ENCODE results near the gene LSM14B. TPM values are rescaled to one million over a fixed set of nuclear protein-coding genes. Genes with fewer than 3 reads are reported as not detected.

LSM14B gene
- total RNA-seq, 1 experiment from 2014 or later, result 51.8 TPM

DNA sequence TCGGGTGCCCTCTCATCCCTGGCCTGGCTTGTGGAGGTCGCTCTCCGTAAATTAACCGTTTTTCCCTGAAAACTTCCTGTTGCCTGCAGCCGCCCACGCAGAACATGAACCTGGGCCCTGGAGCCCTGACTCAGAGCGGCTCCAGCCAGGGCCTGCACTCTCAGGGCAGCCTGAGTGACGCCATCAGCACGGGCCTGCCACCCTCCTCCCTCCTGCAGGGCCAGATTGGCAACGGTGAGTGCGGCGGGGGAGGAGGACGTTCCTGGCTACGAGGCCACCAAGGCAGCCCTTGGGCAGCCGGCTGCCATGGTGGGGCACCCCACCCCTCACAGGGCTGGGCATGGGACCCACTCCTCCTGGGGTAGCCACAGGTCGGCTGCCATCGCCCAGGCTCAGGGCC lies 39.1 kb downstream of the LSM14B start:
- H3K4me3 ChIP-seq (ENCODE audit: low read length), result no peak overlapping the region
- ATAC-seq (no peak), DNase-seq (no peak)
- H3K36me3 ChIP-seq (ENCODE audit: low read depth, low read length), result peaks cover 23% of the 10 kb centered on the region
- peaks cover 7% of the 10 kb centered on the region for H4K20me1 ChIP-seq (ENCODE audit: low read length)
- no peak overlapping the region for H2AFZ ChIP-seq (ENCODE audit: low read length)
- ChIA-PET POLR2A (ENCODE audit: unreplicated experiment) (no interaction called here), CTCF (no interaction called here)
- no peak for TF ChIP-seq EZH2phosphoT487 (IDR thresholded peaks at IDR 0.05; ENCODE audit: borderline replicate concordance, low read length)
- TF ChIP-seq, protein P1, sequence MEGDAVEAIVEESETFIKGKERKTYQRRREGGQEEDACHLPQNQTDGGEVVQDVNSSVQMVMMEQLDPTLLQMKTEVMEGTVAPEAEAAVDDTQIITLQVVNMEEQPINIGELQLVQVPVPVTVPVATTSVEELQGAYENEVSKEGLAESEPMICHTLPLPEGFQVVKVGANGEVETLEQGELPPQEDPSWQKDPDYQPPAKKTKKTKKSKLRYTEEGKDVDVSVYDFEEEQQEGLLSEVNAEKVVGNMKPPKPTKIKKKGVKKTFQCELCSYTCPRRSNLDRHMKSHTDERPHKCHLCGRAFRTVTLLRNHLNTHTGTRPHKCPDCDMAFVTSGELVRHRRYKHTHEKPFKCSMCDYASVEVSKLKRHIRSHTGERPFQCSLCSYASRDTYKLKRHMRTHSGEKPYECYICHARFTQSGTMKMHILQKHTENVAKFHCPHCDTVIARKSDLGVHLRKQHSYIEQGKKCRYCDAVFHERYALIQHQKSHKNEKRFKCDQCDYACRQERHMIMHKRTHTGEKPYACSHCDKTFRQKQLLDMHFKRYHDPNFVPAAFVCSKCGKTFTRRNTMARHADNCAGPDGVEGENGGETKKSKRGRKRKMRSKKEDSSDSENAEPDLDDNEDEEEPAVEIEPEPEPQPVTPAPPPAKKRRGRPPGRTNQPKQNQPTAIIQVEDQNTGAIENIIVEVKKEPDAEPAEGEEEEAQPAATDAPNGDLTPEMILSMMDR (conservative IDR thresholded peaks at IDR 0.05; ENCODE audit: low read depth, low read length), result no peak
- no peak for TF ChIP-seq EZH2 (IDR thresholded peaks at IDR 0.05; ENCODE audit: low read length, unreplicated experiment)
- peaks cover 30% of the 10 kb centered on the region for H3K79me2 ChIP-seq (ENCODE audit: low read length)
- H3K9ac ChIP-seq (ENCODE audit: low read length), result no peak overlapping the region
- no peaks in the 10 kb centered on the region for H3K9me2 ChIP-seq (replicated peaks; ENCODE audit: low read length)
- H3K4me1 ChIP-seq (ENCODE audit: insufficient read depth, low read length), result peaks cover 17% of the 10 kb centered on the region
- no peak overlapping the region for H3K4me2 ChIP-seq (ENCODE audit: low read length)
- H3F3A ChIP-seq (ENCODE audit: low read length, unreplicated experiment), result no peaks in the 10 kb centered on the region
- no TSS peak for BruUV-seq (replicated peaks)
- H3K9me3 ChIP-seq (ENCODE audit: low read length), result no peaks in the 10 kb centered on the region
- H3K27me3 ChIP-seq (ENCODE audit: low read length), result no peaks in the 10 kb centered on the region
- H3K27ac ChIP-seq (ENCODE audit: low read length), result no peak overlapping the region
- intact Hi-C loops (cut with micrococcal nuclease), result no loop called here

DNA sequence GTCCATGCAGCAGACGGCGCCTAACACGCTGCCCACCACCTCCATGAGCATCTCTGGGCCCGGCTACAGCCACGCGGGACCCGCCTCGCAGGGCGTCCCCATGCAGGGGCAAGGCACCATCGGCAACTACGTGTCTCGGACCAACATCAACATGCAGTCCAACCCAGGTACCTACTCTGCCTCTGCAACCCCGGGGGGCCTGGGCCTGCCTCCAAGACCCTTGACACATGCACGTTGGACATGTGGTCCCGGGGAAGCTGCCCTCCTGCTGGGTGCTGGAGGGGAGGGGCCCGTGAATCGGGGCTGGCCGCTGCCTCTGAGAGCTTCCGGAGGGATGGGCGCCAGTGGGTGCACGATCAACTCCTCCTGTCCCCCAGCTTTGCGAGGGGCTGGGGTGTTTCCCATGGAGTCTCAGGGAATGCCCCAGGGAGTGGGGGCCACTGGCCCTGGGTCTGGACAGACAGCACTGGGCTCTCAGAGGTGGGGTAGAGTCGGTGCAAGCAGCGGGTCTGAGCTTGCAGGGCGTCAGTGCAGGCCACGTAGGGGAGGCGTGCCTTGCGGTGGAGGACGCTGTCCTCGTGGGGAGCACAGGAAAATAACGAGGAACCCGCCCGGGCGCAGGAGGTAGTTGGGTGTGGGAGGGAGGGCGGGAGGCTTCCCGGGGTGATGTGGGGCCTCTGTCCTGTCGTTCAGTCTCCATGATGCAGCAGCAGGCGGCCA lies 40.6 kb downstream of the LSM14B start:
- peaks cover 17% of the 10 kb centered on the region for H3K4me1 ChIP-seq (ENCODE audit: insufficient read depth, low read length)
- H3K27ac ChIP-seq (ENCODE audit: low read length), result no peak overlapping the region
- H3K4me2 ChIP-seq (ENCODE audit: low read length), result no peak overlapping the region
- ATAC-seq (no peak), DNase-seq (no peak)
- no peak overlapping the region for H3K9ac ChIP-seq (ENCODE audit: low read length)
- TF ChIP-seq EZH2 (IDR thresholded peaks at IDR 0.05; ENCODE audit: low read length, unreplicated experiment) (no peak), EZH2phosphoT487 (IDR thresholded peaks at IDR 0.05; ENCODE audit: borderline replicate concordance, low read length) (no peak)
- TF ChIP-seq, protein P1 (conservative IDR thresholded peaks at IDR 0.05; ENCODE audit: low read depth, low read length), result no peak
- ChIA-PET CTCF (no interaction called here), POLR2A (ENCODE audit: unreplicated experiment) (no interaction called here)
- H3K9me3 ChIP-seq (ENCODE audit: low read length), result no peaks in the 10 kb centered on the region
- intact Hi-C loops (cut with micrococcal nuclease), result no loop called here
- no peaks in the 10 kb centered on the region for H3K27me3 ChIP-seq (ENCODE audit: low read length)
- H3K9me2 ChIP-seq (replicated peaks; ENCODE audit: low read length), result no peaks in the 10 kb centered on the region
- no TSS peak for BruUV-seq (replicated peaks)
- no peak overlapping the region for H3K4me3 ChIP-seq (ENCODE audit: low read length)
- no peaks in the 10 kb centered on the region for H3F3A ChIP-seq (ENCODE audit: low read length, unreplicated experiment)
- H3K79me2 ChIP-seq (ENCODE audit: low read length), result peaks cover 14% of the 10 kb centered on the region
- H4K20me1 ChIP-seq (ENCODE audit: low read length), result no peaks in the 10 kb centered on the region
- H2AFZ ChIP-seq (ENCODE audit: low read length), result no peak overlapping the region
- peaks cover 24% of the 10 kb centered on the region for H3K36me3 ChIP-seq (ENCODE audit: low read depth, low read length)

DNA sequence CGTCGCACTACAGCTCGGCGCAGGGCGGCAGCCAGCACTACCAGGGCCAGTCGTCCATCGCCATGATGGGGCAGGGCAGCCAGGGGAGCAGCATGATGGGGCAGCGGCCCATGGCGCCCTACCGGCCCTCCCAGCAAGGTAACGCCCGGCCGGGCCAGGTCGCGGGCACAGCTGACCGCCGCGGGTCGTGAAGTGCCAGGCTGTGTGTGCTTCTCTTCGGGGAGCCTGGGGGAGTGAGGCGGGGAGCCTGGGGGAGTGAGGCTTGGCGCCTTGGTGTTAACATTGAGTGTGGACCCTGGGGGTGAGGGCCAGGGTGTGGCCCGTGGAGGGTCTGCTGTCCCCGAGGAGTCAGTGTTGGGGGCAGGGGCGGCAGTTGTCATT lies 41.2 kb downstream of the LSM14B start:
- CTCF ChIA-PET, result no interaction called here
- TF ChIP-seq, protein P1 (conservative IDR thresholded peaks at IDR 0.05; ENCODE audit: low read depth, low read length), result no peak
- TF ChIP-seq EZH2 (IDR thresholded peaks at IDR 0.05; ENCODE audit: low read length, unreplicated experiment), result no peak
- no peak for TF ChIP-seq EZH2phosphoT487 (IDR thresholded peaks at IDR 0.05; ENCODE audit: borderline replicate concordance, low read length)

More for the DNA sequence above, 41.2 kb downstream of the LSM14B start:
- Histone ChIP-seq H3F3A (ENCODE audit: low read length, unreplicated experiment) (no peaks in the 10 kb centered on the region), H3K4me3 (ENCODE audit: low read length) (no peak overlapping the region), H4K20me1 (ENCODE audit: low read length) (no peaks in the 10 kb centered on the region), H3K36me3 (ENCODE audit: low read depth, low read length) (peaks cover 24% of the 10 kb centered on the region), H3K4me2 (ENCODE audit: low read length) (no peak overlapping the region), H3K9me2 (replicated peaks; ENCODE audit: low read length) (no peaks in the 10 kb centered on the region), H3K27ac (ENCODE audit: low read length) (no peak overlapping the region), H3K9me3 (ENCODE audit: low read length) (no peaks in the 10 kb centered on the region), H3K9ac (ENCODE audit: low read length) (no peak overlapping the region), H3K79me2 (ENCODE audit: low read length) (peaks cover 8% of the 10 kb centered on the region), H2AFZ (ENCODE audit: low read length) (no peak overlapping the region), H3K27me3 (ENCODE audit: low read length) (no peaks in the 10 kb centered on the region), H3K4me1 (ENCODE audit: insufficient read depth, low read length) (peaks cover 17% of the 10 kb centered on the region)
- POLR2A ChIA-PET (ENCODE audit: unreplicated experiment), result no interaction called here
- no peak for ATAC-seq
- intact Hi-C loops (cut with micrococcal nuclease), result no loop called here
- BruUV-seq (replicated peaks), result no TSS peak
- no peak for DNase-seq
